ENCODE measurements around the gene TAP2.

The TAP2 gene

GRCh38 chr6:32854376-32855178 is 16.0 kb upstream of the TAP2 start:
- DNase-seq (ENCODE audit: low read depth) = peak; percentile 31

GRCh38 chr6:32853541-32854375 is 15.2 kb upstream of the TAP2 start, which contains the start of the genes PSMB9 and TAP1:
Gene PSMB9, plus strand, starts transcription at chr6:32854192. Its CDS starts 38 bp downstream, at chr6:32854230.
Gene TAP1, minus strand, starts transcription at chr6:32853704. Its CDS starts 68 bp downstream, at chr6:32853636.
- DNase-seq (ENCODE audit: low read depth) = peak; percentile 93

GRCh38 chr6:32852844-32853540 is 14.5 kb upstream of the TAP2 start:
- peak; percentile 55 for DNase-seq (ENCODE audit: low read depth)

GRCh38 chr6:32852018-32852843 is 13.7 kb upstream of the TAP2 start:
- no peak for DNase-seq (ENCODE audit: low read depth)

GRCh38 chr6:32851025-32851424 is 12.5 kb upstream of the TAP2 start:
- DNase-seq (ENCODE audit: low read depth) = no peak

- no peak for DNase-seq (ENCODE audit: low read depth)
Measured at GRCh38 chr6:32849126-32849525, 10.6 kb upstream of the TAP2 start.

GRCh38 chr6:32847795-32848194 is 9.3 kb upstream of the TAP2 start:
- DNase-seq (ENCODE audit: low read depth) = no peak

GRCh38 chr6:32847004-32847403 is 8.5 kb upstream of the TAP2 start:
- no peak for DNase-seq (ENCODE audit: low read depth)

GRCh38 chr6:32845384-32845884 is 6.9 kb upstream of the TAP2 start:
- peak; percentile 25 for DNase-seq (ENCODE audit: low read depth)

- DNase-seq (ENCODE audit: low read depth) = no peak
Measured at GRCh38 chr6:32844839-32845383, 6.4 kb upstream of the TAP2 start.

GRCh38 chr6:32843979-32844838 is 5.7 kb upstream of the TAP2 start, which contains the start of gene PSMB8:
Gene PSMB8, minus strand, starts transcription at chr6:32844047. Its CDS starts 51 bp downstream, at chr6:32843996.
- DNase-seq (ENCODE audit: low read depth) = peak; percentile 97

- no peak for DNase-seq (ENCODE audit: low read depth)
Measured at GRCh38 chr6:32843331-32843978, 4.9 kb upstream of the TAP2 start.

GRCh38 chr6:32842690-32843089 is 4.2 kb upstream of the TAP2 start:
- no peak for DNase-seq (ENCODE audit: low read depth)

- no peak for DNase-seq (ENCODE audit: low read depth)
Measured at GRCh38 chr6:32842021-32842650, 3.6 kb upstream of the TAP2 start.

- DNase-seq (ENCODE audit: low read depth) = no peak
Measured at GRCh38 chr6:32840604-32841246, 2.2 kb upstream of the TAP2 start.

- no peak for DNase-seq (ENCODE audit: low read depth)
Measured at GRCh38 chr6:32839356-32839755, 817 bp upstream of the TAP2 start.

- no peak for DNase-seq (ENCODE audit: low read depth)
Measured at GRCh38 chr6:32837651-32838113, 857 bp downstream of the TAP2 start.

- no peak for DNase-seq (ENCODE audit: low read depth)
Measured at GRCh38 chr6:32836873-32837272, 1.7 kb downstream of the TAP2 start.
